Measurements from ENCODE around the gene C1orf74.

Gene C1orf74

GRCh38 chr1:209777587-209777986 is 6.8 kb downstream of the C1orf74 start:
- TF ChIP-seq EZH2phosphoT487 (IDR thresholded peaks at IDR 0.05; ENCODE audit: borderline replicate concordance): no peak
- TF ChIP-seq, protein P1, sequence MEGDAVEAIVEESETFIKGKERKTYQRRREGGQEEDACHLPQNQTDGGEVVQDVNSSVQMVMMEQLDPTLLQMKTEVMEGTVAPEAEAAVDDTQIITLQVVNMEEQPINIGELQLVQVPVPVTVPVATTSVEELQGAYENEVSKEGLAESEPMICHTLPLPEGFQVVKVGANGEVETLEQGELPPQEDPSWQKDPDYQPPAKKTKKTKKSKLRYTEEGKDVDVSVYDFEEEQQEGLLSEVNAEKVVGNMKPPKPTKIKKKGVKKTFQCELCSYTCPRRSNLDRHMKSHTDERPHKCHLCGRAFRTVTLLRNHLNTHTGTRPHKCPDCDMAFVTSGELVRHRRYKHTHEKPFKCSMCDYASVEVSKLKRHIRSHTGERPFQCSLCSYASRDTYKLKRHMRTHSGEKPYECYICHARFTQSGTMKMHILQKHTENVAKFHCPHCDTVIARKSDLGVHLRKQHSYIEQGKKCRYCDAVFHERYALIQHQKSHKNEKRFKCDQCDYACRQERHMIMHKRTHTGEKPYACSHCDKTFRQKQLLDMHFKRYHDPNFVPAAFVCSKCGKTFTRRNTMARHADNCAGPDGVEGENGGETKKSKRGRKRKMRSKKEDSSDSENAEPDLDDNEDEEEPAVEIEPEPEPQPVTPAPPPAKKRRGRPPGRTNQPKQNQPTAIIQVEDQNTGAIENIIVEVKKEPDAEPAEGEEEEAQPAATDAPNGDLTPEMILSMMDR (conservative IDR thresholded peaks at IDR 0.05; ENCODE audit: low read length): no peak
- Histone ChIP-seq H3K36me3 (ENCODE audit: insufficient read depth, low read length) (peaks cover 64% of the 10 kb centered on the region), H3K4me3 (ENCODE audit: low read length, poor library complexity, severe bottlenecking) (no peak overlapping the region), H3K9me2 (replicated peaks; ENCODE audit: low read depth, low read length) (no peaks in the 10 kb centered on the region), H3K27me3 (ENCODE audit: insufficient read depth, low read length, poor library complexity, severe bottlenecking) (no peaks in the 10 kb centered on the region), H3K9ac (ENCODE audit: low read depth, low read length, poor library complexity, severe bottlenecking) (no peak overlapping the region), H3K4me1 (ENCODE audit: insufficient read depth, low read length, poor library complexity, severe bottlenecking) (no peaks in the 10 kb centered on the region), H3K4me2 (ENCODE audit: low read depth, low read length, poor library complexity, severe bottlenecking) (no peak overlapping the region), H3F3A (ENCODE audit: low read depth) (no peaks in the 10 kb centered on the region), H4K20me1 (ENCODE audit: insufficient read depth, low read length, poor library complexity, severe bottlenecking) (no peaks in the 10 kb centered on the region), H2AFZ (ENCODE audit: low read length) (no peak overlapping the region), H3K79me2 (ENCODE audit: insufficient read depth, low read length) (no peaks in the 10 kb centered on the region), H3K9me3 (ENCODE audit: insufficient read depth, low read depth, low read length) (no peaks in the 10 kb centered on the region)

DNA sequence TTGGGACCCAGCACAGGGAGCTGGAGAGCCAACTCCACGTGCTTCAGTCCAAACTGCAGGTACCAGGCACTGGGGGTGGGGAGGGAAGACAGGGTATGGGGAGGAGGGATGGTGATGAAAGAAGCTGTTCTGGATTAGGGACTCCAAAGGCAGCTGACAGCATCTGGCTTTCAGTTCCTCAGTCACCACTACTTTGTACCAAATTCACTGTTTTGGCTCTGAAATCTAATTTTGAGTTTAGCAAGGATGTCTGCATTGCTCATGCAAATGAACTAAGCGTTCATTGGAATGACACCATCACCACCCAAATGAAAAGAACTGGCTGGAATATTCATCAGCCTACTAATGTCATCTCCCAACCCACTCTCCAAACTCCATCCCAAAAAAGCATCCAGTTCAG is 8.7 kb downstream of the C1orf74 start:
- H3K27me3 ChIP-seq (ENCODE audit: insufficient read depth, low read length, poor library complexity, severe bottlenecking): no peaks in the 10 kb centered on the region
- H3K36me3 ChIP-seq (ENCODE audit: insufficient read depth, low read length): peaks cover 64% of the 10 kb centered on the region
- no peak overlapping the region for H3K9ac ChIP-seq (ENCODE audit: low read depth, low read length, poor library complexity, severe bottlenecking)
- H3K4me1 ChIP-seq (ENCODE audit: insufficient read depth, low read length, poor library complexity, severe bottlenecking): no peaks in the 10 kb centered on the region
- no peaks in the 10 kb centered on the region for H3K9me2 ChIP-seq (replicated peaks; ENCODE audit: low read depth, low read length)
- H3K4me2 ChIP-seq (ENCODE audit: low read depth, low read length, poor library complexity, severe bottlenecking): no peak overlapping the region
- H3K79me2 ChIP-seq (ENCODE audit: insufficient read depth, low read length): peaks cover 7% of the 10 kb centered on the region
- H4K20me1 ChIP-seq (ENCODE audit: insufficient read depth, low read length, poor library complexity, severe bottlenecking): no peaks in the 10 kb centered on the region
- H3K9me3 ChIP-seq (ENCODE audit: insufficient read depth, low read depth, low read length): no peaks in the 10 kb centered on the region
- TF ChIP-seq, protein P1 (conservative IDR thresholded peaks at IDR 0.05; ENCODE audit: low read length): no peak
- no peak for TF ChIP-seq EZH2phosphoT487 (IDR thresholded peaks at IDR 0.05; ENCODE audit: borderline replicate concordance)
- H3F3A ChIP-seq (ENCODE audit: low read depth): no peaks in the 10 kb centered on the region
- no peak overlapping the region for H2AFZ ChIP-seq (ENCODE audit: low read length)
- H3K4me3 ChIP-seq (ENCODE audit: low read length, poor library complexity, severe bottlenecking): no peak overlapping the region

GRCh38 chr1:209774592-209774991 is 9.8 kb downstream of the C1orf74 start:
- Histone ChIP-seq H4K20me1 (ENCODE audit: insufficient read depth, low read length, poor library complexity, severe bottlenecking) (peaks cover 5% of the 10 kb centered on the region), H2AFZ (ENCODE audit: low read length) (no peak overlapping the region), H3K4me3 (ENCODE audit: low read length, poor library complexity, severe bottlenecking) (no peak overlapping the region), H3K9me3 (ENCODE audit: insufficient read depth, low read depth, low read length) (no peaks in the 10 kb centered on the region), H3F3A (ENCODE audit: low read depth) (peaks cover 5% of the 10 kb centered on the region; the same call in 1 of the 2 replicates), H3K79me2 (ENCODE audit: insufficient read depth, low read length) (peaks cover 18% of the 10 kb centered on the region), H3K27me3 (ENCODE audit: insufficient read depth, low read length, poor library complexity, severe bottlenecking) (no peaks in the 10 kb centered on the region), H3K9me2 (replicated peaks; ENCODE audit: low read depth, low read length) (no peaks in the 10 kb centered on the region), H3K4me2 (ENCODE audit: low read depth, low read length, poor library complexity, severe bottlenecking) (no peak overlapping the region), H3K4me1 (ENCODE audit: insufficient read depth, low read length, poor library complexity, severe bottlenecking) (peaks cover 8% of the 10 kb centered on the region), H3K9ac (ENCODE audit: low read depth, low read length, poor library complexity, severe bottlenecking) (no peak overlapping the region), H3K36me3 (ENCODE audit: insufficient read depth, low read length) (peaks cover 58% of the 10 kb centered on the region)
- TF ChIP-seq, protein P1 (conservative IDR thresholded peaks at IDR 0.05; ENCODE audit: low read length): no peak
- TF ChIP-seq EZH2phosphoT487 (IDR thresholded peaks at IDR 0.05; ENCODE audit: borderline replicate concordance): no peak

Measured in Loucy (cell line).